HG02763 (cell line): Measurements from ENCODE around the gene CSF1R.

Experiments used
- ATAC-seq: cut with Tn5 transposase; IDR thresholded peaks from one replicate; pipeline ENCODE4 v1.9.1; 2021; ENCODE audit warnings: mild to moderate bottlenecking, moderate library complexity; ENCODE audit not compliant: unreplicated experiment

CSF1R gene

DNA sequence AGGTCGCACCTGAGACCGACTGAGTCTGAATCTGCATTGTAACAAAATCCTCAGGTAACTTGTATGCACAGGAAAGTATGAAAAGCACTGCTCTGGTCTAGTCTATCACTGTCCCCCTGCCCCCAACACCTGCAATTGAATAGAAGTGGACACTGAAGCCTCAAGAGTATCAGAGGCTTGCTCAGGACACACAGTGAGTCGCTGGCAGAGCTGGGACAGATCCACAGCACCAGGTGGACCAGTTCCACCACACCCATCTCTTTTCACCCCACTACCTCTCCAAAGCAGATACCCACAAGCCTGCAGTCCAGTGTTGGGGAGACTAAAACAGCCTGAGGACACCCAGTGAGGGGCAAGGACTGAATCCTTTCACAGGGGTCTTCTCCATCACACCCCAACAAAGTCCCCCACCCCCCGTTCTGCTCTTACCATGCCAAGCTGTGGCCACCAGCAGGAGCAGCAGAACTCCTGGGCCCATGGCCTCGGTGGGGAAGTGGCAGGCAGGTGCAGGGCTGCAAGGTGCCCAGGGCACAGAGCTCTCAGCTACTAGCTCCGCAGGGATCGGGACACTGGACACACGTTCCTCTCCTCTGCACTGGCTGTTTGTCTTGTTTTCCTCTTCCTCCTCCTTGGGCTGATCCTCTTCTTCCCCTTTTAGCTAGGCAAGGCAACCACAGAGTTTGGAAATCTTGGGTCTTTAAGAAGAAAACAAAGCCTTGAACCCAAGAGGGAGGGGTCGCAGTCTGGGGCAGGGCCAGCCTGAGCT is at the start of gene CSF1R:
TSS of gene CSF1R (minus strand) at position 605 of the 766 bp plus-strand sequence. CDS start at position 478, 127 bp downstream.
- no peak for ATAC-seq

DNA sequence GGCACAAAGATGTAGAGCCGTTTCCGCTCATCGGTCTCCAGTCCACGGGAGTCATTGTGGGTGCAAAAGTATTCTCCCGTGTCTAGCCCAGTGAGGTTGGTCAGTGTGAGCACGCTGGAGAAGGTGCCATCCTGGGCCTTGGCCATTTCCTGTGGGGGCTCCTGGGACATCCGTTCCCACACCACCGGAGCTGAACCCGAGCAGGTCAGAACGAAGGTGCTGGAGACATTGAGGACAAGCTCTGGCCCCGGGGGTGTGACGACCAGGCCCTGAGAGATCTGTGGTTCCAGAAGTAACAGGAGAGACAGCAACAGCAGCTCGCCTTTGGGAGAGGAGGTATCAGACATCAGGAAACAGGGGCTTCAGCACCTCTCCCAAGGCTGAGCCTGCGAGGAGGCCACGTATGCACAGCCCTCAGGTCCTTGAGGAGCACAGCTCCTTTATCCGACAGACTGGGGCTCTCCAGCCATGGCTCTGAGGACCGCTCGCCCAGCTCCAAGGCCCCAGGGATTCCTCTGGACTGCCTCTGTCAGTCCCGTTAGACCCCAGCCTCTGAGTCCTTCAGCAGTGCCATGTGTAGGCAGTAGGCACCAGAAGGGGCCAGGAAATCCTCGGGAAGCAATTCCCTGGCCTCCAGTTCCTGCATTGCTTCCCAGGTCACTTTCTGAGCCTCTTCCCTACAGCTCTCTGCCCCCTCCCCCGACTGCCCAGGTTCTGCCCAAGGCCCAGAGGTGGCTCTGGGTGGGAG is 49.4 kb upstream of the CSF1R start:
- no peak for ATAC-seq

GRCh38 chr5:150134198-150134588 is 47.8 kb upstream of the CSF1R start:
- ATAC-seq, result no peak

DNA sequence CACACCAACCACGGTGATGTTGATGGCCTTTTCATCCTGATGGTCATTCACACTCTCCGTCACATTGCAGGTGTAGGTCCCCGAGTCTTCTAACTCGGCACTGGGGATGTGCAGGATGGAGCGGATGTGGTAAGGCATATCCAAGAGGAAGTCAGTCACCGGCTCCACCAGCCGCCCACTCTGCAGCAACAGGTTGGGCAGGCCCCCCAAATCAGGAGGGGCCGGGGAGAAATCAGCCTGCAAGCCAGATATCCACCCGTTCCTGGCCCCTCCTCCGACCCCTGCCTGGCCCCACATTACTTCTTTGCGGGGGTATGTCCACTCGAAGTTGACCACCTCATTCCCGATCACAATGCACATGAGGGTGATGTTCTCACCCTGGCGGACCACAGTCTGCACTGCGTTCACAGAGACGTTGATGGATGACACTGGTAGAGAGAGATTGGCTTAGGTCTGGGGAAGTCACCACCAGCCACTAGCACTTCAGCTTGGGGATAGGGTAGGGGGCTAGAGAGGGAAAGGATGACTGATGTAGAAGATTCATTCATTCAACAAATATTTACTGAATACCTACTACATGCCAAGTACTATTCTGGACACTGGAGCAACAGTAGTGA is 47.3 kb upstream of the CSF1R start:
- ATAC-seq, result no peak

- no peak for ATAC-seq
Measured at GRCh38 chr5:150132740-150133139, 46.4 kb upstream of the CSF1R start.

DNA sequence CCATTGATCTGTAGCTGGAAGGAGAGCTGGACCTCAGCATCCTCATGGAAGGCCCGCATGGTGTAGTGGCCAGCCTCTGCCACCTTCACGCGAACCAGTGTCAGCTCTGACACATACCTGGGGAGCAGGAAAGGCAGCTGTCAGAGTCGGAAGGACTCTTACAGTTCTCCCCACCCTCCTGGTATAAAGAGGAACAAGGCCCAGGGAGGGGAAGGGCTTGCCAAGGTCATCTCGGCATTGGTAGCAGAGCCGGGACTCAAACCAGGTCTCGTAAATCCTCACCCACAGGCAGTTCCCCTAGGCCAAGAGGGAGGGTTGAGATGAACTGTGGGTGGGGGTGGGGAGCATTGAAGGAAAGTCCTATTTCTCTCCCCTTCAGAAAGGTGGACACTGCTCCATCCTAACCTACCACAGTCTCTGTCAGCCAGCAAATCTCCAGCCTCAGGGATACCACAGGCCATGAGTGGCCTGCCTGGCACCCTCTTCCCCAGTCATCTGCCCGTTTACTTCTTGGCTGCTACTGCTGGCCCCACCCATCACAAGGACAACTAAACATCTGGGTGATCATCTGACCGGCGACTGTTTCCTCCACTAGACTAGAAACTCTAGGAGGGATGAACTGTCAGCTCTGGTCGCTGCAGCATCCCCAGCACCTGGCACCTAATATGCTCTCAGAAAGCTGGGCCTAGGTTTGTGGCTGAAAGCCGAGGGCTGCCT is 45.8 kb upstream of the CSF1R start:
- no peak for ATAC-seq

DNA sequence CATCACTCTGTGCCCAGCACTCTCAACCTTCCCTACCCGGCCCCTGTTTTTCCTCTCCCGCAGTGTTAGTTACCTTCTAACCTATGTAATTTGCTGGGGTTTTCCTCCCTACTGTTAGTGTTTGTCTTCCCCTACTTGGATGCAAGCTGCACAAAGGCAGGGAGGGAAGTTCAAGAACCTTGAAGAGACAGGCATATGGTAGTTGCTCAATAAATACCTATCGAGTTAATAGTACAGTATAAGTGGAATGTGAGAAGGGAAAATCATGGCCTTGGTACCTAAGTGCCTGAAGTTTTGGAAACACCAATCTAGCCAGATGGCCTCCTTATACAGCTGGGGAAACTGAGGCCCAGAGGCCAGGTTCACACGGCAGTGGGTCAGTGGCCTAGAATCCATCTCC is 45.1 kb upstream of the CSF1R start:
- no peak for ATAC-seq

DNA sequence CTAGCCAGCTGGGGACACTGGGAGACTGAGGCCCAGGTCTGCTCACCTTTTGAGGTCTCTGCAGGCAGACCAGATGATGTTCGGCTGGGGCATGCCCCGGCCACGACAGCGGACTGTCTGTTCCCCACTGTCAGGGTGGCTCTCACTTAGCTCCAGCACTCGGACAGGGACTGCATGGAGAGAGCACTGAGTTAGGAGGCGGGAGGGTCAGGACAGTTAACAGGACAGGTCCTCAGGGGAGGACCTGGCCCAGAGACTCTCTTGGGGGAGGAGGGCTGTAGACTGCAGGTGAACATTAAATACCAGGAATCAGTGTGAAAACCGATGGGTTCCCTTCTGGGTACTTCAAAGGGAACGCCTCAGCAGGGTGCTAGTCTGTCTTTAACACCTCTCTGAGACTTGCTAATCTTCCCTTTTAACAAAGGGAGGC is 44.2 kb upstream of the CSF1R start:
- no peak for ATAC-seq

DNA sequence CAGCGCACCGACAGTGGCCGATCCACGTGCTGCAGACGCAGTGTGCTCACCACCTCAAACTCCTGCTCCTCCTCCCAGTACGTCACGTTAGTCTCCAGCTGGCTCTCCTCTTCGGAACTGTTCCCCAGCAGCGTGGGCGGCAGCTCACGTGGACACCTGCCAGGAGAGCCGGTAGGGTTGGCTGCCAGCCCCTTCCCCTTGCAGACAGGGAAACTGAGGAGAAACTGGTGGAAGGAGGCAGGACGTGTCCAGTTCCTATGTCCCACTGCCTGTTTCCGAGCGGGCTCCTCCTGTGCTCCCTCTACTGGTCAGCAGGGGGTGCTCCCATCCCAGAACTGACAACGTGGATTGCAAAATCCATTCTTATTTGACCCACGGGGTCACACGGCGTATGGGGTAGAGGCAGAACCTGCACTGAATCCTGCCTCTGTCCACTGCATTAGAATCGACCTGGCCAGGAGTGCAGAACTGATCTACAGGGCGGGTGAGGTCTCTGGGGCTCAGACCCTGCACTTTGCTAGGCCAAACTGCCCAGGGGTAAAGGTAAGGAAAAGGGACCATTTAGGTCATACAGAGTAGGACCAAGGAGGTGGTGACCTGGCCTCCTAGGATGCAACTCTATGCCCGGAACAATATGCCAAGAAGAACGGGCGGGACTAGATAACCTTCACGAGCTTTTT is 43.6 kb upstream of the CSF1R start:
- no peak for ATAC-seq

DNA sequence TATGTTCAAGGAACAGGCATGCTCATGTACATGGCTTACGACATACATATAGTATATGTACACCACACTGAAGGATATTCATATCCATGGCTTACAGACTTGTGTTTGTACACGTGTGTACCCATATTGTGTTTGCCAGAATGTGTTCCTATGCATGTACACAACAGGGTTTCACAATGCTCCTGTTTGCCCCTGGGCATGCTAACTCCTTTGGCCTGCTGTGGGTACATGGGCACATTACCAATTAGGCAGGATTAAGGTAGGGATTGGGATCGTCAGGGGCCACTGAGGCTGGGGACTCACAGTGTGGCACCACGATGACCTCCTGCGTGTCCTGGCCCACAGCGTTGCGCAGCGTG is 43.1 kb upstream of the CSF1R start:
- ATAC-seq, result no peak

GRCh38 chr5:150126921-150127265 is 40.5 kb upstream of the CSF1R start:
- ATAC-seq, result no peak

GRCh38 chr5:150126199-150126920 is 40.0 kb upstream of the CSF1R start:
- ATAC-seq, result no peak

- ATAC-seq, result no peak
Measured at GRCh38 chr5:150125334-150125733, 39.0 kb upstream of the CSF1R start.

DNA sequence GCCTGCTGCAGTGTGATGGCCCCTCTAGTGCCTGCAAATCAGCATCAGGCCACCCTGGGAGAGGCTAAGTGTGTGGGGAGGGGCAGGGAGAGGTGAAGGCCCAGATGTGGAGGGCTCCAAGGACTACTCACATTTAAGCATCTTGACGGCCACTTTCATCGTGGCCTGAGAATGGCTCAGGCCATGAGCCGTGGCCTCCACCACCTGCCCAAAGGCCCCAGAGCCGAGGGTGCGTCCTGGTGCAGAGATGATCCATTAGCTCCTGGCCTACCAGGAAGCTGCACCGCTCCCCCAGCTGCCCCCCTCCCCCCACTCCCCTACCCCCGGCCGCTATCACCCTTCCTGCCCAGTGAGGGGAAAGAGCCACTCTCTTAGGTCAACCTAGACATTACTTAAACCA is 38.2 kb upstream of the CSF1R start:
- no peak for ATAC-seq

GRCh38 chr5:150124111-150124557 is 37.8 kb upstream of the CSF1R start:
- ATAC-seq, result no peak

- ATAC-seq, result no peak
Measured at GRCh38 chr5:150123542-150123941, 37.2 kb upstream of the CSF1R start.

DNA sequence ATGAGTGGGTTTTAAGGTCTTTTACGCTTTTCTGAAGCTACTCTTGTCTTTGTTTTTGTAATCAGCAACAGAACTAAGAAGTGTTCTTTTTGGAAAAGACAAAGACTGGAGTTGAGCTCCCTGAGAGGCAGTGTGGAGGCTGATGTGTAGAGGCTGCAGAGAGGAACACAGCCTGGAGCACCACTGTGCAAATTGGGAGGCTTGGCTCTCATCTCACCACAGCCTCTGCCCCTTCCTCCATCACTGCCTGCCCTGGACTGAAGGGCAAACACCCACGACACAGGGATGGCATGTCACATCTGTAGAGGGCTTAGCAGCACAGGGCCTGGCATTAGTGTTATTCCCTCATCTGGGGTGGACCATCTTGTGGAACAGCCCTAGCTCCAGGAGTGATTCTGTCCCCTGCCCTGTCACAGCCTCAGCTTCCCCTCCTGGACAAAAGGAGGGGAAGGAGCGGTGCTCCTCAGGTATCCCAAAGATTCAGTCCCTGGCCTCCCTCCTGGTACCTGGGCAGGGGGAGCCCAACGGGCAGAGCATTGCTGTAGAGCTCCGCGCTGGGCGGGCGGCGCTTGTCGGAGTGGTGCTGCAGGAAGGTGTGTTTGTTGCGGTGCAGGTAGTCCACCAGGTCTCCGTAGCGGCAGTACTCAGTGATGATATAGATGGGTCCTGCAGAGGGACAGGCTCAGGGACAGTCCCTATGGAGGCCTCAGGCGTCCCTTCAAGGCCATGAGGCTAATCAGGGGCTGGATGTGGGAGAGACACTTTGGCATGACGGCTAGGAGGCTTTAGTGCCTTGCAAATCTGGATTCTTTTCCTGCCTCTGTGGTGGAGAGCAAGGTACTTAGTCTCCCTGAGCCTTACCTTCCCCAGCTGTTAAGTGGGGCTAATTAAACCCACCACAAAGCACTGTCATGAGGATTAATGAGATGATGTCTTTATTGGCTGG is 36.5 kb upstream of the CSF1R start:
- ATAC-seq, result no peak

- ATAC-seq, result no peak
Measured at GRCh38 chr5:150122158-150122510, 35.8 kb upstream of the CSF1R start.
